COLO829 (cell line): ENCODE measurements around the gene SOHLH2.

Source experiments
- DNase-seq: peaks from one replicate; pipeline ENCODE4 v3.0.0; 2012; ENCODE audit warnings: low spot score

SOHLH2 gene

GRCh38 chr13:36131931-36132297 lies 82.4 kb downstream of the SOHLH2 start:
- DNase-seq, result no peak

GRCh38 chr13:36131222-36131930 lies 83.0 kb downstream of the SOHLH2 start, which contains the start of gene DCLK1:
TSS of gene DCLK1 (minus strand) at chr13:36131382.
- DNase-seq, result no peak

- no peak for DNase-seq
These were observed 83.7 kb downstream of the SOHLH2 start for GRCh38 chr13:36130552-36131221.

- DNase-seq, result no peak
These were observed 84.2 kb downstream of the SOHLH2 start for GRCh38 chr13:36130193-36130551.

GRCh38 chr13:36129539-36129938 lies 84.8 kb downstream of the SOHLH2 start:
- no peak for DNase-seq

GRCh38 chr13:36126491-36126890 lies 87.9 kb downstream of the SOHLH2 start:
- no peak for DNase-seq

- DNase-seq, result no peak
These were observed 88.5 kb downstream of the SOHLH2 start for GRCh38 chr13:36125841-36126240.

GRCh38 chr13:36124236-36124822 lies 90.0 kb downstream of the SOHLH2 start:
- peak; percentile 10 for DNase-seq
